BE2C (cell line): ENCODE data around the gene RASAL2.
A peak's percentile ranks its signal among the peaks of the same experiment; 100 is the strongest.

Experiments used
- DNase-seq: peaks from one replicate; pipeline ENCODE4 v3.0.0-alpha.2; 2020
- H3K27me3 ChIP-seq: fragments of 250-450 bp; sonication (Bioruptor Pico); 2 replicates; pipeline ENCODE4 v1.5.1; 2020; ENCODE audit warnings: mild to moderate bottlenecking
- H3K36me3 ChIP-seq: fragments of 250-450 bp; sonication (Bioruptor Pico); 2 replicates; pipeline ENCODE4 v1.5.1; 2020; ENCODE audit warnings: mild to moderate bottlenecking
- H3K4me1 ChIP-seq: fragments of 250-450 bp; sonication (Bioruptor Pico); 2 replicates; pipeline ENCODE4 v1.5.1; 2020
- H3K4me3 ChIP-seq: 2 replicates; pipeline ENCODE4 v1.5.1; 2011; ENCODE audit warnings: low read depth, low read length
- H3K9me3 ChIP-seq: fragments of 250-450 bp; sonication (Bioruptor Pico); 2 replicates; pipeline ENCODE4 v1.5.1; 2020
- TF ChIP-seq, protein P1 (sequence below): IDR thresholded peaks from 2 replicates; pipeline ENCODE4 v1.5.1; 2012; ENCODE audit warnings: mild to moderate bottlenecking, low read depth, low read length

The RASAL2 gene

GRCh38 chr1:178050084-178050483, 43.8 kb upstream of the RASAL2 start:
- TF ChIP-seq, protein P1, sequence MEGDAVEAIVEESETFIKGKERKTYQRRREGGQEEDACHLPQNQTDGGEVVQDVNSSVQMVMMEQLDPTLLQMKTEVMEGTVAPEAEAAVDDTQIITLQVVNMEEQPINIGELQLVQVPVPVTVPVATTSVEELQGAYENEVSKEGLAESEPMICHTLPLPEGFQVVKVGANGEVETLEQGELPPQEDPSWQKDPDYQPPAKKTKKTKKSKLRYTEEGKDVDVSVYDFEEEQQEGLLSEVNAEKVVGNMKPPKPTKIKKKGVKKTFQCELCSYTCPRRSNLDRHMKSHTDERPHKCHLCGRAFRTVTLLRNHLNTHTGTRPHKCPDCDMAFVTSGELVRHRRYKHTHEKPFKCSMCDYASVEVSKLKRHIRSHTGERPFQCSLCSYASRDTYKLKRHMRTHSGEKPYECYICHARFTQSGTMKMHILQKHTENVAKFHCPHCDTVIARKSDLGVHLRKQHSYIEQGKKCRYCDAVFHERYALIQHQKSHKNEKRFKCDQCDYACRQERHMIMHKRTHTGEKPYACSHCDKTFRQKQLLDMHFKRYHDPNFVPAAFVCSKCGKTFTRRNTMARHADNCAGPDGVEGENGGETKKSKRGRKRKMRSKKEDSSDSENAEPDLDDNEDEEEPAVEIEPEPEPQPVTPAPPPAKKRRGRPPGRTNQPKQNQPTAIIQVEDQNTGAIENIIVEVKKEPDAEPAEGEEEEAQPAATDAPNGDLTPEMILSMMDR: no peak
- no peak overlapping the region for H3K4me3 ChIP-seq
- no peaks in the 10 kb centered on the region for H3K9me3 ChIP-seq
- no peaks in the 10 kb centered on the region for H3K36me3 ChIP-seq
- no peak for DNase-seq
- no peaks in the 10 kb centered on the region for H3K27me3 ChIP-seq
- no peaks in the 10 kb centered on the region for H3K4me1 ChIP-seq

GRCh38 chr1:178051071-178051470, 42.8 kb upstream of the RASAL2 start:
- no peak overlapping the region for H3K4me3 ChIP-seq
- TF ChIP-seq, protein P1: no peak

DNA sequence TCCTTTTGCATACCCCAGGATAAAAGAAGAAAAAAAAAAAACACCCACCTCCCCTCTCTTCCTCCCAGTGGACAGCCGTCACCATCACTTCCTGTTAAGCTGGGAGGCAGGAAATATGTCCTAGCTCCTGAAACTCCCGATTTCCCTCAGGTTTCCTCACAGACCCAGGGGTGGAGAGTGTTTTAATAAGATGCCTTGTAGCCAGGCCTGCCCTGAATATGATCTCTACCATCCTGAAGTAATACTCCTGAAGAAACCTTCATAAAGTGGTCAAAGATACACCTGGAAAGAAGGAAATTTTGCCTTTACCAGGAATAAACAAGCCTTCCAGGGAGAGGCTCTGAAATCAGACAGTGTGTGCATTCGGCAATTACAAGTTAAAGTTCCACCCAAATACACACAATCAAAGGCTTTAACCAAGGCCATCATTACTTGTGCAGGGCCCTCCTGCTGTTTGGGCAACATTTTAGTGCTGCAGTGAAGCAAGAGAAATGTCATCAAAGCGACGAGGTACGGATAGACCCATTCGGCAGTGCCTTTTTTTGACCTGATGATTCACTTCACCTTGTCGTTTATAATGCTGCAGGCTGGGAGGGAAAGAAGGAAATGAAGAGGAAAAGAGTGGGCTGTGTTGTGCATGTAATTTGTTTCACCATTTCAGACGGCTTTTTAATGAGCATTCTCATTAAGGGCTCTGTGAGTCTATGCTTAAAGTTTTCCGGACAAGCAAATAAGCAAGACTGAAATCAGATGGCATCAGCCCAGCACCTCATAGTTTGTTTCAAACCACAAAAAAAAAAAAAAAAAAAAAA, 41.0 kb upstream of the RASAL2 start:
- H3K27me3 ChIP-seq: no peaks in the 10 kb centered on the region
- H3K36me3 ChIP-seq: no peaks in the 10 kb centered on the region
- TF ChIP-seq, protein P1: no peak
- H3K4me1 ChIP-seq: no peaks in the 10 kb centered on the region
- no peaks in the 10 kb centered on the region for H3K9me3 ChIP-seq
- no peak for DNase-seq
- H3K4me3 ChIP-seq: no peak overlapping the region

More at GRCh38 chr1:178051071-178051470, 42.8 kb upstream of the RASAL2 start:
- Histone ChIP-seq H3K36me3 (no peaks in the 10 kb centered on the region), H3K9me3 (no peaks in the 10 kb centered on the region), H3K4me1 (no peaks in the 10 kb centered on the region), H3K27me3 (no peaks in the 10 kb centered on the region)
- no peak for DNase-seq

DNA sequence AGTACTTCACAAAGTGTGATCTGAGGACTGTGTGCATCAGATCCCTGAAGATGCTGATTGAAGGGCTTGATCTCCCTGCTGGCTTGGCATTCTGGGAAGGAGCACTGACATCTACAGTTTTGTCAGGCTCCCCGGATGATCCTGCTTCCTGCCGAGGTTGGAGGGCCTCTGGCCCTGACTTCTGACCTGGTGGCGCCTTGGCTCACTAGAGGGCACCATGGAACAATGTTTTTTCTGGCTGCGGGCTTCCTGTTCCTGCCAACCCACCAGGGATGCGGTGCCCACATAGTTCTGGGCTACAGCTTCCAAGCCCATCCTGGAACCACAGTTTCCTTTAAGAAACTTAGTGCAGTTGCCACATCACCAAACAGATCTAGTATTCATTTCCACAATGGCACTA, 38.8 kb upstream of the RASAL2 start:
- TF ChIP-seq, protein P1: peak; percentile 9; the same call in 1 of the 2 replicates
- no peaks in the 10 kb centered on the region for H3K36me3 ChIP-seq
- no peaks in the 10 kb centered on the region for H3K27me3 ChIP-seq
- H3K4me3 ChIP-seq: no peak overlapping the region
- DNase-seq: no peak
- no peaks in the 10 kb centered on the region for H3K4me1 ChIP-seq
- no peaks in the 10 kb centered on the region for H3K9me3 ChIP-seq

- TF ChIP-seq, protein P1: no peak
- DNase-seq: no peak
Observed at GRCh38 chr1:178055779-178056471, 38.0 kb upstream of the RASAL2 start.

More at GRCh38 chr1:178055779-178056471, 38.0 kb upstream of the RASAL2 start:
- Histone ChIP-seq H3K4me1 (no peaks in the 10 kb centered on the region), H3K27me3 (no peaks in the 10 kb centered on the region), H3K36me3 (no peaks in the 10 kb centered on the region), H3K9me3 (no peaks in the 10 kb centered on the region), H3K4me3 (no peak overlapping the region)
